ENCODE results near the gene ATP8A2.

The ATP8A2 gene

GRCh38 chr13:26025196-26025595 is 653.4 kb downstream of the ATP8A2 start:
- peak in 31 of 56 donors; percentile 17 to 66 (median 39) for DNase-seq

GRCh38 chr13:26025771-26026170 is 654.0 kb downstream of the ATP8A2 start:
- no peak for DNase-seq

GRCh38 chr13:26026211-26026610 is 654.4 kb downstream of the ATP8A2 start:
- no peak for DNase-seq

GRCh38 chr13:26029581-26030136 is 657.9 kb downstream of the ATP8A2 start:
- DNase-seq: no peak

- DNase-seq: no peak
Measured at GRCh38 chr13:26030331-26030730, 658.6 kb downstream of the ATP8A2 start.

GRCh38 chr13:26034018-26034417 is 662.2 kb downstream of the ATP8A2 start:
- DNase-seq: no peak

- no peak for DNase-seq
Measured at GRCh38 chr13:26036383-26036782, 664.6 kb downstream of the ATP8A2 start.

- DNase-seq: peak in 42 of 56 donors; percentile 11 to 78 (median 54)
Measured at GRCh38 chr13:26037302-26037701, 665.5 kb downstream of the ATP8A2 start.

GRCh38 chr13:26038931-26039475 is 667.2 kb downstream of the ATP8A2 start:
- no peak for DNase-seq

GRCh38 chr13:26041444-26041843 is 669.7 kb downstream of the ATP8A2 start:
- DNase-seq: no peak

- no peak for DNase-seq
Measured at GRCh38 chr13:26042785-26043184, 671.0 kb downstream of the ATP8A2 start.

GRCh38 chr13:26045142-26045541 is 673.4 kb downstream of the ATP8A2 start:
- DNase-seq: no peak

GRCh38 chr13:26046639-26047038 is 674.9 kb downstream of the ATP8A2 start:
- DNase-seq: no peak

- DNase-seq: no peak
Measured at GRCh38 chr13:26047040-26047439, 675.3 kb downstream of the ATP8A2 start.

- DNase-seq: no peak
Measured at GRCh38 chr13:26048741-26049140, 677.0 kb downstream of the ATP8A2 start.

- peak in 38 of 56 donors; percentile 8 to 68 (median 37) for DNase-seq
Measured at GRCh38 chr13:26050568-26051230, 678.9 kb downstream of the ATP8A2 start.

- DNase-seq: peak in 15 of 56 donors; percentile 25 to 70 (median 45)
Measured at GRCh38 chr13:26051231-26051656, 679.5 kb downstream of the ATP8A2 start.

GRCh38 chr13:26051657-26052311 is 680.0 kb downstream of the ATP8A2 start, which contains the start of gene SHISA2:
Gene SHISA2 (minus strand): TSS chr13:26052016. CDS start chr13:26050975, 1,041 bp downstream.
- DNase-seq: peak in 44 of 56 donors; percentile 8 to 73 (median 38)

GRCh38 chr13:26052337-26052736 is 680.6 kb downstream of the ATP8A2 start:
- DNase-seq: peak in 1 of 56 donors; percentile 44

GRCh38 chr13:26053418-26053980 is 681.7 kb downstream of the ATP8A2 start:
- no peak for DNase-seq

GRCh38 chr13:26054896-26055295 is 683.1 kb downstream of the ATP8A2 start:
- no peak for DNase-seq

GRCh38 chr13:26058704-26059103 is 686.9 kb downstream of the ATP8A2 start:
- no peak for DNase-seq

Data from nucleus accumbens (tissue), 56 donors.